Retinal pigment epithelial cell (primary cell): ENCODE measurements around the gene GABRA4.

Experiments used
- DNase-seq: peaks from one replicate; pipeline ENCODE4 v3.0.0-alpha.2; 2010; ENCODE audit warnings: low read depth
- H3K4me3 ChIP-seq: 2 replicates; pipeline ENCODE4 v1.5.1; 2011; ENCODE audit warnings: mild to moderate bottlenecking, low read length, control low read depth, moderate library complexity
- CTCF ChIP-seq: conservative IDR thresholded peaks from 2 replicates; pipeline ENCODE4 v1.5.1; 2011; ENCODE audit warnings: low read depth, low read length, control low read depth, inconsistent platforms

GABRA4 gene

GRCh38 chr4:46979726-46980125 lies 13.7 kb downstream of the GABRA4 start:
- no peak for TF ChIP-seq CTCF
- DNase-seq: no peak

GRCh38 chr4:46979283-46979682 lies 14.1 kb downstream of the GABRA4 start:
- DNase-seq: no peak
- H3K4me3 ChIP-seq: no peak overlapping the region
- TF ChIP-seq CTCF: no peak

More at GRCh38 chr4:46979726-46980125, 13.7 kb downstream of the GABRA4 start:
- H3K4me3 ChIP-seq: no peak overlapping the region

GRCh38 chr4:46977245-46977644 lies 16.1 kb downstream of the GABRA4 start:
- H3K4me3 ChIP-seq: no peak overlapping the region
- no peak for TF ChIP-seq CTCF
- DNase-seq: no peak

- no peak overlapping the region for H3K4me3 ChIP-seq
- TF ChIP-seq CTCF: no peak
- no peak for DNase-seq
Observed at GRCh38 chr4:46975812-46976553, 17.4 kb downstream of the GABRA4 start.

GRCh38 chr4:46974891-46975543 lies 18.4 kb downstream of the GABRA4 start:
- DNase-seq: no peak
- no peak overlapping the region for H3K4me3 ChIP-seq
- TF ChIP-seq CTCF: no peak

GRCh38 chr4:46968847-46969246 lies 24.5 kb downstream of the GABRA4 start:
- no peak for DNase-seq
- H3K4me3 ChIP-seq: no peak overlapping the region
- TF ChIP-seq CTCF: no peak

- no peak for DNase-seq
- TF ChIP-seq CTCF: no peak
- no peak overlapping the region for H3K4me3 ChIP-seq
Observed at GRCh38 chr4:46967631-46968030, 25.8 kb downstream of the GABRA4 start.
